IMR-90 (cell line): ENCODE results near the gene FAM47E. TPM values are rescaled to one million over a fixed set of nuclear protein-coding genes. Genes with fewer than 3 reads are reported as not detected.

ENCODE experiments used
- ATAC-seq: fragments of 200-7000 bp; cut with Tn5 transposase; 2 replicates; pipeline ENCODE4 v1.9.1; 2020; ENCODE audit warnings: low read depth, mild to moderate bottlenecking, moderate library complexity
- BruUV-seq: library from RNA; stranded (reverse); fragments of 400-500 nt; replicated peaks from 2 replicates; lab custom pipeline; 2021; lab: Mats Ljungman, UMichigan
- CTCF ChIA-PET: fragments of 300-600 bp; formaldehyde crosslinking; extraction: SDS; loops from one replicate; lab custom pipeline; 2021; ENCODE audit warnings: antibody characterized with exemption; lab: Yijun Ruan, JAX
- POLR2A ChIA-PET: fragments of 300-600 bp; sonication (Branson Sonifier 250); formaldehyde crosslinking; loops from one replicate; lab custom pipeline; 2022; ENCODE audit warnings: antibody characterized with exemption; ENCODE audit not compliant: unreplicated experiment; lab: Charles Lee
- DNase-seq: peaks from one replicate; pipeline ENCODE4 v3.0.0; 2013
- H2AFZ ChIP-seq: replicated peaks from 2 replicates; pipeline ENCODE3; 2013; ENCODE audit warnings: low read length, mild to moderate bottlenecking; ENCODE audit not compliant: poor library complexity
- H2AK5ac ChIP-seq: 2 replicates; pipeline ENCODE4 v1.6.1; 2013; ENCODE audit warnings: low read depth, low read length, inconsistent platforms
- H2AK9ac ChIP-seq: replicated peaks from 2 replicates; pipeline ENCODE3; 2013; ENCODE audit warnings: mild to moderate bottlenecking, low read depth, low read length, moderate library complexity; ENCODE audit not compliant: poor library complexity
- H2BK120ac ChIP-seq: 2 replicates; pipeline ENCODE4 v1.6.1; 2013; ENCODE audit warnings: low read depth, low read length, inconsistent platforms
- H2BK15ac ChIP-seq: 3 replicates; pipeline ENCODE4 v1.6.1; 2013; ENCODE audit warnings: low read depth, low read length, inconsistent platforms
- H2BK20ac ChIP-seq: 2 replicates; pipeline ENCODE4 v1.6.1; 2013; ENCODE audit warnings: low read depth, mild to moderate bottlenecking, inconsistent platforms, low read length, moderate library complexity
- H2BK5ac ChIP-seq: 2 replicates; pipeline ENCODE4 v1.6.1; 2013; ENCODE audit warnings: mild to moderate bottlenecking, low read depth, low read length, inconsistent platforms; ENCODE audit not compliant: poor library complexity, severe bottlenecking
- H3K14ac ChIP-seq: replicated peaks from 2 replicates; pipeline ENCODE4 v1.6.1; 2013; ENCODE audit warnings: low read depth, low read length, inconsistent platforms
- H3K18ac ChIP-seq: 2 replicates; pipeline ENCODE4 v1.6.1; 2013; ENCODE audit warnings: low read depth, low read length, control low read depth
- H3K23ac ChIP-seq: 2 replicates; pipeline ENCODE4 v1.6.1; 2013; ENCODE audit warnings: low read depth, low read length, inconsistent platforms
- H3K27ac ChIP-seq: 2 replicates; pipeline ENCODE4 v1.5.1; 2013; ENCODE audit warnings: mild to moderate bottlenecking, control low read depth, low read length; ENCODE audit not compliant: insufficient read depth
- H3K27me3 ChIP-seq: 2 replicates; pipeline ENCODE4 v1.6.1; 2013; ENCODE audit warnings: low read length; ENCODE audit not compliant: control insufficient read depth, insufficient read depth
- H3K36me3 ChIP-seq: 2 replicates; pipeline ENCODE4 v1.6.1; 2013; ENCODE audit warnings: low read length, mixed read lengths; ENCODE audit not compliant: control insufficient read depth, insufficient read depth
- H3K4ac ChIP-seq: 2 replicates; pipeline ENCODE4 v1.6.1; 2013; ENCODE audit warnings: low read depth, low read length, inconsistent platforms
- H3K4me1 ChIP-seq: 2 replicates; pipeline ENCODE4 v1.6.1; 2013; ENCODE audit warnings: low read length, mixed read lengths; ENCODE audit not compliant: control insufficient read depth, insufficient read depth
- H3K4me2 ChIP-seq: 2 replicates; pipeline ENCODE4 v1.6.1; 2013; ENCODE audit warnings: low read depth, mild to moderate bottlenecking, control low read depth, low read length, moderate library complexity
- H3K4me3 ChIP-seq: 2 replicates; pipeline ENCODE4 v1.5.1; 2013; ENCODE audit warnings: low read depth, mild to moderate bottlenecking, control low read depth, low read length, moderate library complexity; ENCODE audit not compliant: insufficient read depth
- H3K56ac ChIP-seq: 2 replicates; pipeline ENCODE4 v1.6.1; 2013; ENCODE audit warnings: low read length, inconsistent platforms; ENCODE audit not compliant: insufficient read depth; ENCODE audit errors: extremely low read depth
- H3K79me1 ChIP-seq, 2 experiments: 2 replicates each; pipeline ENCODE4 v1.6.1; 2013; ENCODE audit warnings: low read length in 2 of 2, inconsistent platforms in 1 of 2, low read depth in 1 of 2
- H3K9ac ChIP-seq: 2 replicates; pipeline ENCODE4 v1.6.1; 2013; ENCODE audit warnings: low read depth, low read length, control low read depth
- H3K9me1 ChIP-seq: 2 replicates; pipeline ENCODE4 v1.6.1; 2013; ENCODE audit warnings: low read length, inconsistent platforms; ENCODE audit not compliant: insufficient read depth
- H3K9me3 ChIP-seq: 2 replicates; pipeline ENCODE4 v1.6.1; 2013; ENCODE audit warnings: low read length; ENCODE audit not compliant: control insufficient read depth, insufficient read depth
- H4K20me1 ChIP-seq: 2 replicates; pipeline ENCODE4 v1.6.1; 2013; ENCODE audit warnings: low read length, inconsistent platforms; ENCODE audit not compliant: insufficient read depth
- H4K5ac ChIP-seq: 2 replicates; pipeline ENCODE4 v1.6.1; 2013; ENCODE audit warnings: mild to moderate bottlenecking, low read depth, low read length, control low read depth
- H4K8ac ChIP-seq, 2 experiments: 2 replicates each; pipeline ENCODE4 v1.6.1; 2013; ENCODE audit warnings: low read depth in 2 of 2, low read length in 2 of 2, control low read depth in 1 of 2, inconsistent platforms in 1 of 2
- H4K91ac ChIP-seq: 2 replicates; pipeline ENCODE4 v1.6.1; 2013; ENCODE audit warnings: low read depth, low read length, inconsistent platforms; ENCODE audit not compliant: insufficient read depth
- CEBPB ChIP-seq: IDR thresholded peaks from 2 replicates; pipeline ENCODE4 v1.6.1; 2012; ENCODE audit warnings: low read depth, low read length, improper control_type of control experiment
- FOS ChIP-seq: fragments of 150-350 bp; IDR thresholded peaks from 2 replicates; pipeline ENCODE4 v1.6.1; 2016; ENCODE audit warnings: low read depth, low read length
- MAFK ChIP-seq: IDR thresholded peaks from 2 replicates; pipeline ENCODE4 v1.6.1; 2012; ENCODE audit warnings: low read depth, low read length, improper control_type of control experiment
- MAZ ChIP-seq: IDR thresholded peaks from 2 replicates; pipeline ENCODE4 v1.6.1; 2012; ENCODE audit warnings: low read depth, mild to moderate bottlenecking, low read length, improper control_type of control experiment, moderate library complexity, borderline replicate concordance
- MXI1 ChIP-seq: IDR thresholded peaks from 2 replicates; pipeline ENCODE4 v1.6.1; 2012; ENCODE audit warnings: low read depth, mild to moderate bottlenecking, low read length, moderate library complexity, borderline replicate concordance
- RCOR1 ChIP-seq: IDR thresholded peaks from 2 replicates; pipeline ENCODE4 v1.6.1; 2012; ENCODE audit warnings: mild to moderate bottlenecking, low read length, improper control_type of control experiment; ENCODE audit not compliant: insufficient replicate concordance
- RFX5 ChIP-seq: IDR thresholded peaks from 2 replicates; pipeline ENCODE4 v1.8.0; 2012; ENCODE audit warnings: low read depth, mild to moderate bottlenecking, low read length, moderate library complexity
- WGBS, 2 experiments: methylation state at CpG; one replicate each; pipeline versions ENCODE4 v1.1.5 to v1.1.7; 2013; ENCODE audit warnings: missing lambda C conversion rate in 2 of 2; ENCODE audit not compliant: insufficient read length in 1 of 2; ENCODE audit errors: extremely low coverage in 2 of 2; 5-methylcytosine and 5-hydroxymethylcytosine counted together
- dilution Hi-C: fragments of 300-500 bp; cut with HindIII; formaldehyde crosslinking; loops from one replicate; pipeline ENCODE4 v1.14.3; 2018; ENCODE audit warnings: low sequenced_read_pairs; ENCODE audit not compliant: unreplicated experiment
- in situ Hi-C: fragments of 300-500 bp; cut with MboI; formaldehyde crosslinking; loops from 3 replicates; pipeline ENCODE4 v1.14.3; 2019; ENCODE audit warnings: low sequenced_read_pairs, inconsistent platforms, mixed read lengths
- intact Hi-C: fragments of 100-400 bp; cut with micrococcal nuclease; formaldehyde crosslinking; loops from 2 replicates; pipeline ENCODE4 v1.10.0; 2022
- polyA plus RNA-seq, 3 experiments: library from polyadenylated mRNA; depleted of rRNA; stranded (reverse); fragments of >200 nt; gene quantifications; 2 replicates each; pipeline ENCODE4 v1.2.3, GENCODE V29; 2012; ENCODE audit warnings: low replicate concordance in 1 of 3
- total RNA-seq: library from RNA; depleted of rRNA; stranded (reverse); fragments of >200 nt; gene quantifications from 2 replicates; pipeline ENCODE4 v1.2.3, GENCODE V29; 2012

FAM47E gene
- total and polyA plus RNA-seq, 2 of the 4 experiments (the other 2 are of a cell fraction), result 0.05 TPM; not detected in 1

DNA sequence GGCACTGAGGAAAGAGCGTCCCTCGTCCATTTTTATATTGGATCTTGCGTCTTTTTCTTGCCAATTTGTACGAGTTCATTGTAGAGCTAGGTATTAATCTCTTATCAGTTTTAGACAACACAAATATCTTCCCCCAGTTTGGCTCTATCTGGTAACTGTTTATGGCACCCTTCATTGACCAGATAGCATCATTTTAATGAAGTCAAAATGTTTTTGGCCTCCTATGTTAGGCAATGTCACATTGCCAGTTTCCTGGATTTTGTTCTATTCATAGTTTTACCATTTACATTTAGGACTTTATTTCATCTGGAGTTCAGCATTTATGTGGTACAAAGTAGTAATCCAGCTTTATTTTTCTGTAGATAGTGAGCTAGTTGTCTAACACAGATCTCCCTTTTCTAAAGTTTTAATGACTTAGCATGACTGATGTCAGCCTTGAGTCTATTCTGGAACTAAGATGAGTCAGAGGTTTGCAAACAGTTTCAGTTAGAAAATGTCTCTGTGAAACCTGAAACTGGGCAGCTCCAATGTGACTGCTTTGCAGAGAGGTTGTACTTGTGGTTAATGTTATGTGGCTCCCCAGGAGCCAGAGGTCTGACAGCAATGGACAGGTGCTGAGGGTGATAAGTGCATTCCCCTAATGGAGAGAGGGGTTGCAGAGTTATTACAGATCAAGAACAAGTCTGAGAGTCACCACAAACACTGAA lies 49.7 kb downstream of the FAM47E start:
- Histone ChIP-seq H2AFZ (no peak overlapping the region), H3K14ac (no peak overlapping the region), H3K23ac (no peak overlapping the region), H3K79me1 (peaks cover 10% of the 10 kb centered on the region in 2 experiments; a peak in 3 of 4 replicates), H4K91ac (no peak overlapping the region), H4K5ac (no peak overlapping the region), H3K27ac (no peak overlapping the region), H3K9me1 (peaks cover 8% of the 10 kb centered on the region), H2AK5ac (no peak overlapping the region), H2BK15ac (no peak overlapping the region), H4K20me1 (no peaks in the 10 kb centered on the region), H2BK5ac (no peak overlapping the region), H3K4ac (no peak overlapping the region), H2AK9ac (no peak overlapping the region), H3K9me3 (peaks cover 9% of the 10 kb centered on the region), H3K27me3 (no peaks in the 10 kb centered on the region), H3K4me1 (peaks cover 4% of the 10 kb centered on the region; the same call in 1 of the 2 replicates), H2BK120ac (no peak overlapping the region), H3K56ac (no peak overlapping the region), H3K9ac (no peak overlapping the region), H3K4me3 (no peak overlapping the region), H3K18ac (no peak overlapping the region), H3K4me2 (peak overlapping the region; percentile 51; the same call in 1 of the 2 replicates), H2BK20ac (no peak overlapping the region), H3K36me3 (no peaks in the 10 kb centered on the region), H4K8ac (no peak overlapping the region)
- no CpG with 5 or more reads among the region's 4 CpGs for WGBS, 2 experiments
- intact Hi-C loops, result no loop called here
- dilution Hi-C loops, result no loop called here
- no TSS peak for BruUV-seq
- in situ Hi-C loops, result no loop called here
- ATAC-seq, result peak; percentile 64
- POLR2A ChIA-PET, result no interaction called here
- no peak for TF ChIP-seq RFX5
- peak; percentile 44; the same call in 1 of the 2 replicates for TF ChIP-seq FOS
- TF ChIP-seq MAZ, result no peak
- peak; percentile 77 for TF ChIP-seq RCOR1
- no peak for TF ChIP-seq MXI1
- 0 out of 2 replicates have a peak, but pooled peaks have one; percentile 26 for TF ChIP-seq MAFK
- 0 out of 2 replicates have a peak, but pooled peaks have one; percentile 4 for TF ChIP-seq CEBPB
- peak; percentile 89 for DNase-seq
- CTCF ChIA-PET, result no interaction called here
